SK-N-MC (cell line): ENCODE results near the gene KRT35.

Experiments
- EZH2 ChIP-seq: fragments of 200-600 bp; sonication (generic); IDR thresholded peaks from one replicate; pipeline ENCODE4 v1.6.1; 2017; ENCODE audit warnings: antibody characterized with exemption
- FOXP2 ChIP-seq: optimal IDR thresholded peaks from 2 replicates; pipeline ENCODE3; 2011; ENCODE audit warnings: mild to moderate bottlenecking, moderate library complexity; ENCODE audit not compliant: insufficient read depth; ENCODE audit errors: extremely low read length, control extremely low read depth
- POLR2AphosphoS5 ChIP-seq: IDR thresholded peaks from 2 replicates; pipeline ENCODE4 v1.6.1; 2012; ENCODE audit warnings: mild to moderate bottlenecking, low read depth, low read length, borderline replicate concordance

GRCh38 chr17:41522301-41523224, 41.6 kb upstream of the KRT35 start:
- TF ChIP-seq POLR2AphosphoS5 (no peak), EZH2 (no peak), FOXP2 (no peak)
